IMR-90 (cell line): Measurements from ENCODE around the gene PINK1. TPM values are rescaled to one million over a fixed set of nuclear protein-coding genes. Genes with fewer than 3 reads are reported as not detected.

Experiments
- ATAC-seq: fragments of 200-7000 bp; cut with Tn5 transposase; 2 replicates; pipeline ENCODE4 v1.9.1; 2020; ENCODE audit warnings: low read depth, mild to moderate bottlenecking, moderate library complexity
- BruUV-seq: library from RNA; stranded (reverse); fragments of 400-500 nt; replicated peaks from 2 replicates; lab custom pipeline; 2021; lab: Mats Ljungman, UMichigan
- CTCF ChIA-PET: fragments of 300-600 bp; formaldehyde crosslinking; extraction: SDS; loops from one replicate; lab custom pipeline; 2021; ENCODE audit warnings: antibody characterized with exemption; lab: Yijun Ruan, JAX
- POLR2A ChIA-PET: fragments of 300-600 bp; sonication (Branson Sonifier 250); formaldehyde crosslinking; loops from one replicate; lab custom pipeline; 2022; ENCODE audit warnings: antibody characterized with exemption; ENCODE audit not compliant: unreplicated experiment; lab: Charles Lee
- DNase-seq: peaks from one replicate; pipeline ENCODE4 v3.0.0; 2013
- H2AFZ ChIP-seq: replicated peaks from 2 replicates; pipeline ENCODE3; 2013; ENCODE audit warnings: low read length, mild to moderate bottlenecking; ENCODE audit not compliant: poor library complexity
- H2AK5ac ChIP-seq: 2 replicates; pipeline ENCODE4 v1.6.1; 2013; ENCODE audit warnings: low read depth, low read length, inconsistent platforms
- H2AK9ac ChIP-seq: replicated peaks from 2 replicates; pipeline ENCODE3; 2013; ENCODE audit warnings: mild to moderate bottlenecking, low read depth, low read length, moderate library complexity; ENCODE audit not compliant: poor library complexity
- H2BK120ac ChIP-seq: 2 replicates; pipeline ENCODE4 v1.6.1; 2013; ENCODE audit warnings: low read depth, low read length, inconsistent platforms
- H2BK15ac ChIP-seq: 3 replicates; pipeline ENCODE4 v1.6.1; 2013; ENCODE audit warnings: low read depth, low read length, inconsistent platforms
- H2BK20ac ChIP-seq: 2 replicates; pipeline ENCODE4 v1.6.1; 2013; ENCODE audit warnings: low read depth, mild to moderate bottlenecking, inconsistent platforms, low read length, moderate library complexity
- H2BK5ac ChIP-seq: 2 replicates; pipeline ENCODE4 v1.6.1; 2013; ENCODE audit warnings: mild to moderate bottlenecking, low read depth, low read length, inconsistent platforms; ENCODE audit not compliant: poor library complexity, severe bottlenecking
- H3K14ac ChIP-seq: replicated peaks from 2 replicates; pipeline ENCODE4 v1.6.1; 2013; ENCODE audit warnings: low read depth, low read length, inconsistent platforms
- H3K18ac ChIP-seq: 2 replicates; pipeline ENCODE4 v1.6.1; 2013; ENCODE audit warnings: low read depth, low read length, control low read depth
- H3K23ac ChIP-seq: 2 replicates; pipeline ENCODE4 v1.6.1; 2013; ENCODE audit warnings: low read depth, low read length, inconsistent platforms
- H3K27ac ChIP-seq: 2 replicates; pipeline ENCODE4 v1.5.1; 2013; ENCODE audit warnings: mild to moderate bottlenecking, control low read depth, low read length; ENCODE audit not compliant: insufficient read depth
- H3K27me3 ChIP-seq: 2 replicates; pipeline ENCODE4 v1.6.1; 2013; ENCODE audit warnings: low read length; ENCODE audit not compliant: control insufficient read depth, insufficient read depth
- H3K36me3 ChIP-seq: 2 replicates; pipeline ENCODE4 v1.6.1; 2013; ENCODE audit warnings: low read length, mixed read lengths; ENCODE audit not compliant: control insufficient read depth, insufficient read depth
- H3K4ac ChIP-seq: 2 replicates; pipeline ENCODE4 v1.6.1; 2013; ENCODE audit warnings: low read depth, low read length, inconsistent platforms
- H3K4me1 ChIP-seq: 2 replicates; pipeline ENCODE4 v1.6.1; 2013; ENCODE audit warnings: low read length, mixed read lengths; ENCODE audit not compliant: control insufficient read depth, insufficient read depth
- H3K4me2 ChIP-seq: 2 replicates; pipeline ENCODE4 v1.6.1; 2013; ENCODE audit warnings: low read depth, mild to moderate bottlenecking, control low read depth, low read length, moderate library complexity
- H3K4me3 ChIP-seq: 2 replicates; pipeline ENCODE4 v1.5.1; 2013; ENCODE audit warnings: low read depth, mild to moderate bottlenecking, control low read depth, low read length, moderate library complexity; ENCODE audit not compliant: insufficient read depth
- H3K56ac ChIP-seq: 2 replicates; pipeline ENCODE4 v1.6.1; 2013; ENCODE audit warnings: low read length, inconsistent platforms; ENCODE audit not compliant: insufficient read depth; ENCODE audit errors: extremely low read depth
- H3K79me1 ChIP-seq, 2 experiments: 2 replicates each; pipeline ENCODE4 v1.6.1; 2013; ENCODE audit warnings: low read length in 2 of 2, inconsistent platforms in 1 of 2, low read depth in 1 of 2
- H3K9ac ChIP-seq: 2 replicates; pipeline ENCODE4 v1.6.1; 2013; ENCODE audit warnings: low read depth, low read length, control low read depth
- H3K9me1 ChIP-seq: 2 replicates; pipeline ENCODE4 v1.6.1; 2013; ENCODE audit warnings: low read length, inconsistent platforms; ENCODE audit not compliant: insufficient read depth
- H3K9me3 ChIP-seq: 2 replicates; pipeline ENCODE4 v1.6.1; 2013; ENCODE audit warnings: low read length; ENCODE audit not compliant: control insufficient read depth, insufficient read depth
- H4K20me1 ChIP-seq: 2 replicates; pipeline ENCODE4 v1.6.1; 2013; ENCODE audit warnings: low read length, inconsistent platforms; ENCODE audit not compliant: insufficient read depth
- H4K5ac ChIP-seq: 2 replicates; pipeline ENCODE4 v1.6.1; 2013; ENCODE audit warnings: mild to moderate bottlenecking, low read depth, low read length, control low read depth
- H4K8ac ChIP-seq, 2 experiments: 2 replicates each; pipeline ENCODE4 v1.6.1; 2013; ENCODE audit warnings: low read depth in 2 of 2, low read length in 2 of 2, control low read depth in 1 of 2, inconsistent platforms in 1 of 2
- H4K91ac ChIP-seq: 2 replicates; pipeline ENCODE4 v1.6.1; 2013; ENCODE audit warnings: low read depth, low read length, inconsistent platforms; ENCODE audit not compliant: insufficient read depth
- BHLHE40 ChIP-seq: fragments of 150-350 bp; IDR thresholded peaks from 2 replicates; pipeline ENCODE4 v1.6.1; 2016; ENCODE audit warnings: mild to moderate bottlenecking, low read depth, low read length
- WGBS, 2 experiments: methylation state at CpG; one replicate each; pipeline versions ENCODE4 v1.1.5 to v1.1.7; 2013; ENCODE audit warnings: missing lambda C conversion rate in 2 of 2; ENCODE audit not compliant: insufficient read length in 1 of 2; ENCODE audit errors: extremely low coverage in 2 of 2; 5-methylcytosine and 5-hydroxymethylcytosine counted together
- dilution Hi-C: fragments of 300-500 bp; cut with HindIII; formaldehyde crosslinking; loops from one replicate; pipeline ENCODE4 v1.14.3; 2018; ENCODE audit warnings: low sequenced_read_pairs; ENCODE audit not compliant: unreplicated experiment
- in situ Hi-C: fragments of 300-500 bp; cut with MboI; formaldehyde crosslinking; loops from 3 replicates; pipeline ENCODE4 v1.14.3; 2019; ENCODE audit warnings: low sequenced_read_pairs, inconsistent platforms, mixed read lengths
- intact Hi-C: fragments of 100-400 bp; cut with micrococcal nuclease; formaldehyde crosslinking; loops from 2 replicates; pipeline ENCODE4 v1.10.0; 2022
- polyA plus RNA-seq, 3 experiments: library from polyadenylated mRNA; depleted of rRNA; stranded (reverse); fragments of >200 nt; gene quantifications; 2 replicates each; pipeline ENCODE4 v1.2.3, GENCODE V29; 2012; ENCODE audit warnings: low replicate concordance in 1 of 3
- total RNA-seq: library from RNA; depleted of rRNA; stranded (reverse); fragments of >200 nt; gene quantifications from 2 replicates; pipeline ENCODE4 v1.2.3, GENCODE V29; 2012

PINK1 gene
- total and polyA plus RNA-seq, 2 of the 4 experiments (the other 2 are of a cell fraction) = 52.9 to 55.2 TPM

GRCh38 chr1:20634065-20634593 is 871 bp downstream of the PINK1 start:
- H3K14ac ChIP-seq = peak overlapping the region; percentile 60; the same call in 1 of the 2 replicates
- H3K9ac ChIP-seq = peak overlapping the region; percentile 70
- peak overlapping the region; percentile 82 for H2AFZ ChIP-seq
- H4K20me1 ChIP-seq = peaks cover 10% of the 10 kb centered on the region; the same call in 1 of the 2 replicates
- dilution Hi-C loops = no loop called here
- H2AK9ac ChIP-seq = peak overlapping the region; percentile 2
- H3K23ac ChIP-seq = peak overlapping the region; percentile 74
- no peak for DNase-seq
- H2BK5ac ChIP-seq = peak overlapping the region; percentile 30
- peak overlapping the region; percentile 97 for H3K4me2 ChIP-seq
- peaks cover 10% of the 10 kb centered on the region for H3K36me3 ChIP-seq
- H3K27me3 ChIP-seq = 0 out of 2 replicates have a peak, but pooled peaks cover 4% of the 10 kb centered on the region
- intact Hi-C loops = loop anchor here (5.0 kb wide), 2 partner anchors 417 to 717 kb away; no protein-coding TSS in a partner anchor
- H2BK15ac ChIP-seq = no peak overlapping the region
- in situ Hi-C loops = loop anchor here (25.0 kb wide), 1 partner anchor 422 kb away; no protein-coding TSS in a partner anchor
- ChIA-PET CTCF (interaction anchor here (0.5 to 2.1 kb wide), 10 partner anchors 12 to 117 kb away, joined by 3 to 25 read pairs (median 4); partner anchors contain the start of gene CDA), POLR2A (interaction anchor here (0.7 to 0.9 kb wide), 2 partner anchors 59 to 66 kb away, joined by 4 to 11 read pairs; no protein-coding TSS in a partner anchor)
- no peak for TF ChIP-seq BHLHE40
- no peaks in the 10 kb centered on the region for H3K4me1 ChIP-seq
- H4K91ac ChIP-seq = no peak overlapping the region
- peak overlapping the region; percentile 84 for H3K4me3 ChIP-seq
- WGBS, 2 experiments = no CpG with 5 or more reads among the region's 11 CpGs
- peaks cover 14% of the 10 kb centered on the region for H3K9me1 ChIP-seq
- no peak overlapping the region for H4K5ac ChIP-seq
- no peak overlapping the region for H2BK120ac ChIP-seq
- peaks cover 10 to 26% of the 10 kb centered on the region in 2 experiments for H3K79me1 ChIP-seq
- H3K9me3 ChIP-seq = no peaks in the 10 kb centered on the region
- H3K56ac ChIP-seq = 0 out of 2 replicates have a peak overlapping the region, but pooled peaks have one; percentile 50
- H4K8ac ChIP-seq = peak overlapping the region in 1 of 2 experiments; percentile 28; a peak in 1 of 4 replicates
- H2BK20ac ChIP-seq = no peak overlapping the region
- BruUV-seq = no TSS peak
- H2AK5ac ChIP-seq = no peak overlapping the region
- H3K18ac ChIP-seq = no peak overlapping the region
- no peak overlapping the region for H3K4ac ChIP-seq
- H3K27ac ChIP-seq = no peak overlapping the region
- ATAC-seq = peak; percentile 5
